GM19463 (cell line): Measurements from ENCODE around the gene VSTM2L.

Experiments used
- ATAC-seq: cut with Tn5 transposase; IDR thresholded peaks from one replicate; pipeline ENCODE4 v1.9.1; 2021; ENCODE audit warnings: mild to moderate bottlenecking, moderate library complexity; ENCODE audit not compliant: unreplicated experiment

Gene VSTM2L

DNA sequence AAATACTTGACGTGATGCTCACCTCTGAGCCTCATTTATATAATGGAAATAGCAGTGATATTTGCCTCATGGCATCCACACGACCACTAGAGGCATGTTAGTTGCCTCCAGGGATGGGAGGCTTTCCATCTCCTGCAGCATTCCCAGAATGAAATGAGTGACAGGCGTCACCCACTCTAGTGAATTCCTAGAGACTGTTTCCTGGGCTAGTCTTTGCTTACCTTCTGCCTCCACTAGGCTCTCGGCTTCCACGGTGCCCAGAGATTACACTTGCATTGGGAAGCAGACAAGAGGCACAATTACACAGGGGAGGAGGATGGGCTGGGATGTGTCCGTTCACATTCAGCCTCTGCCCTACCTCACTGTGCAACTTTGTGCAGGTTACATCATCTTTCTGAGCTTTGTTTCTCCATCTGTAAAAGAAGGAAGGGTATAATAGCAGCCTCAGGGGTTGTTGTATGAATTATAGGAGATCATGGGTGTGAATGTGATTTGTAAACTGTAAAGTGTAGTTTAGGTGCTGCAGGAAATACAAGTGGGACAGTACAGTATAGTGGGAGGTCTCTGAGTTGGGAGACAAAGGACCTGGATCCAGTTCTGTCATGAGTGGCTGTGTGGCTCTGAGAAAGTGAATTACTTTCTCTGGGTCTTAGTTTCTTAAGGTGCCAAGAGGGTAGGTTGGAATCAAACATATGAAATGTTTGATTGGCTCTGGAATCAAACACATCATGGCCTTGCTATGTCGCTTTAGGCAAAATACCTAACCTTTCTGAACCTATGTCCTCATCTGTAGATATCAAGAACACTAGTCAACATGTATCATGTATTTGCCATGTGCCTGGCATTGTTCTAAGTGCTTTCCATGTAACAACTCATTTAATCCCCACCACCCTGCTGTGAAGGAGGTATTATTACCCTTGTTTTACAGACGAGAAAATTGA is 3.6 kb upstream of the VSTM2L start:
- ATAC-seq, result no peak

DNA sequence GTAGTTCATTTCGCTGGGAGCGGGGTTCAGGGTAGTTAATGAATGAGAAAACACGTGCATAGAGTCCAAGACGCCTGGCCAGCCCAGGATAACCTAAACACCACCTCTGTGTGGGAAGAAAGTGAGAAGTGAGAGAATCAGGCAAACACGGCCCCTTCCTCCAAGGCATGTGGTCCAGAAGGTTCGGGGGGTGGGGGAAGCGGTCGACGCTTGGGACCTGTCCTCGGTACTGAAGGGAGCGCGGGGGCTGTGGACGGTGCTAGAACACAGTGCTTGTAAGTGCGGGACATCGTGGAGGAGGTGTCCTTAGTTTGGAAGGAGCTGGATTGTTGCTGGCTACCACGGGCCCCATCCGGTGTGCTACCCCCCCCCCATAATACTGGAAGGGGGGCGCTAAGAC is 1.7 kb upstream of the VSTM2L start:
- no peak for ATAC-seq

DNA sequence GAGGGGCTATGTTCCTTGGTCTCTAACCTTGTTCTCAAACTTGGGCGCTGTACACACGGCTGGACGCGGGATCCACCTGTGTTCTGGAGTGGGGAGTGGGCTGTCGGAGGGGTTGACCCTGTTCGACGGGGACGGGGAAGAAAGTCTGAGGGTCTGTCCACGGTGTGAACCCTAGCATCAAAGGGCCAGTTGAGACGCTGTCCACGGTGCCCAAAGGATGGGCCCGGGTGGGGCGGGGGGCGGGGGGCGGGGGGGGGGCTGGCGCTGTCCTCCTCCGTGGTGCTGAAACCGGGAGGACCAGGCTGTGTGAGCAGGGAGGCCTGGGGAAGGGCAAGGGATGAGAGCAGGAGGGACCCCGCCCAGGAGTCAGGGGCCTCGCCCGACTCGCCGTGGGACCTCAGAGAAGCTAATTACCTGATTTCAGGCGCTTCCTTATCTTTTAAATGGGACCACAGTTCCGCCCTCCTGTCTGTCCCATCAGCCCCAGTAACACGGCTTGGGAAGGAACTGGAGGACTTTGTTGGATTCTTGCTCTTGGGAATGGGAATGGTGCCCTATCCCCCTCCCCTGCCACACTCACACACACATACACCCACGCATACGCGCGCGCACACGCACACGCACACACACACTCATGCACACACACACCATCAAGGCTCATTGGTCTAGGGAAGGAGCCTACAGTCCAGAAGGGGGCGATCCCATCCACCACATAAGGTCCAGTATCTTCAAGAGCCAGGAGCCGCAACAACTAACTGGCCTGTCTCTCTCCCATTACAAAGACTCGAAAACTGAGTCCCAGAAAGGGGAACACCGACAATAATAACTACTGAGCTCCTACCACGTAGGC is 1.0 kb upstream of the VSTM2L start:
- ATAC-seq, result no peak

DNA sequence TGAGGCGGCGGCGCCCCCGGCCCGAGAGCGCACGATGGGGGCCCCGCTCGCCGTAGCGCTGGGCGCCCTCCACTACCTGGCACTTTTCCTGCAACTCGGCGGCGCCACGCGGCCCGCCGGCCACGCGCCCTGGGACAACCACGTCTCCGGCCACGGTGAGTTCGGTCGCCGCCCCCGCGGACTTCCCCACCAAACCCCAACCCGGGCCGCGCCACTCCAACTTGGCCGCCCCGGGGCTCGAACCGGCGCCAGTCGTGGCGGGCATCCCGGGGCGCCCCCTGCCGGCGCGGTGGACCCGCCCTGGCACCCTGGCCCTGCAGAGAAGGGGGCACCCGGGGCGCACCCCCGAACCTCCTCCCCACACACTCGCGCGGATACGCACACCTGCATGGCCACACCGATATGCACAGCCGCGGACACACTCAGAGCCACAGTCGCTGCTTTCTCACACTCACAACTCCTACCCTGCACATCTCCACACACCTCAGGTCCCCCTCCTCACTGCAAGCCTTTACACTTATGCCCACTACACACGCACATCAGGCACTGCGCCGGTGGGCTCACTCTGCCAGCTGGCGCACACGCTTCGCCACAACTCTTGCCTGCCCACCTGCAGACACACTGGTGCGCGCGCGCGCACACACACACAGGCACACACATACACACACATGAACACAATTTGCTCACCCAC is 535 bp downstream of the VSTM2L start:
- ATAC-seq, result no peak

DNA sequence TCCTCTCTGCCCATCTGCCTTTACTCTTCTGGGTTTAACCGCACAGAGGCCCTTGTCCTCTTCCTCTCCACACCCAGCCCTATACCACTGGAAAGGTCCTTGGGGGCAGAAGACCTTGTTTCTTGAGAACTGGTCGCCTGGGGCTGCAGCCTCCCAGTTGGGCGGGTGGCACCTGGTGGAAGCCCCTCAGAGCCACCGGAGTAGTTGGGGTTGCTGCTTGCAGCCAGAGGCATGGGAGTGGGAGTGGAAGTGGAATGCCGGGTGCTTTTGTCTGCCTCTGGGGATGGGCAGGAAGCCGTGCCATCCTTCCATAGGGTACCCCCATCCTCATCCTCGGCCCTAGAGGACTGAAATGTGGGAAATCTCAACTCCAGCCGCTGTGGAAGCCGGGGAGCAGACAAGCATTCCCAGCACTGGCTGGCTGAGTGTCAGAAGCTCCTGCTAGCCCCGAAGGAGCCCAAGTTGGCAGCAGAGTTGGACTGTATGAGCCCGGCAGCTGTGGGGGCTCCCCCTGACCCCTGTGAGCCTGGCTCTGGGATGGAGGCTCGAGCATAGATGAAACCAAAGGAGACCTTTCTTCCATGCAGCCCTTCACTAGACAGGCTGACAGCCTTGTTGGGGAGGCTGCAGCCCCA is 1.2 kb downstream of the VSTM2L start:
- ATAC-seq, result no peak

DNA sequence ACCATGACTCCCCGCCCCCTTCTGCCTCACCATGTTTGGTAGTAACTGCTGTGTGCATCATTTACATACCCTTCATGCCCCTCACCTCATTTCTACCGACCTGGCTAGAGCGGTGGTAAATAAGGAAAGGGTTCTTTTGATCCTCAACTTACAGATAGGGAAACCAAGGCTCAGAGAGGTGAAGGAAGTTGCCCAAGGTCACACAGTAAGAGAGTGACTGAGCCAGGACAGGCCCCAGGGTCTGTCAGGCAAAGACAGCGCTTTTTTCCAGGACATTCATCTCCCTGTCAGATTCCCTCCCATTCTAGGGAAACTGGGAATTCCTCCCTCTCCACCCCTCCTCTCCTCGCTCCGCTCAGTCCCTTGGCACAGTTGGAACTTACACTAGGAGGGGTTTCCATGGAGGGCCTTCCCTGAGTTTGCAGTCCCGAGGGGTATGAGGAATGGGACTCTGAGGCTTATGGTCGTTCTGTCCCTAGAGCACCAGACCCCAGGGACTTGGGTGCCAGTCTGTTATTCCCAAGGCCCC is 2.0 kb downstream of the VSTM2L start:
- ATAC-seq, result no peak

DNA sequence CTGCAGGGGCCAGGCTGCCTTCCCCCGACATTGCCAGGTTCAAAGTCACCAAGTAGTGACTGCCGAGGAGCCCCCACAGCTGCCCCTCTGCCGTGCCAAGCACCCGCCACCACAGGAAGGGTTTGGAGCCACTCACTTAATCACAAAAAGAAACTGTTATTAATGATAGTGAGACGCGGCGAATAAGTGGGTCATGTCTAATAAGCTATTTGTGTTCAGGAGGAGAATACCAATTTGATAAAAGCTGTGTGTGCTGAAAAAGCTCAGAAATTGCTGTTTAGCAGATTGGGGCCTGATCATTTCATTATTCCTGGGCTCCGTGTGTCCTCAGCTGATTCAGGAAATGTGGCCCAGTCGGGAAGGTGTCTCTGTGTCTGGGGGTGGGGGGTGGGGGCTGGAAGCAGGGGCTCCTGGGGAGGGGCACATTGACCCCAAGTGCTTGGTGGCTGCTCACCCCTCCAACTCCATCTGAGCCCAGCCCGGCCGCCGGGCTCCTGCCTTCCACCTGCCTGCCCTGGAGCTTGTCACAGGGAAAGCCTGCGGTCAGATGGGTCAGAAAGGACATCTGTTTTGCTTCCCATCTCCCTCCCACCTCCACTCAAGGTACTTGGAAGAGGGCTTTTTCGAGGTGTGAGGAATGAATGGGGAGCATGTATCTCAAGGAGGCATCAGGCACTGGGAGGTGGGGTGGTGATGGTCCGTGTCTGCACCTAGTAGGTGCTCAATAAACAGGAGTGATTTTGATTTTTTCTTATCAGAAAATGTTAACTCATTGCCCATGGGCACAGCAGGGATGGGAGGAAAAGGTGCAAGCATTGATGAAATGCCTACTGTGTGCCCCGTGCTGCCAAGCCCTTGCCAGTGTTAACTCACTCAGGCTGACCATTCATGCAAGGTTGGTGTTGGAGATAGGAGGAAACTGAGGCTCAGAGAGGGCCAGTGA is 3.0 kb downstream of the VSTM2L start:
- ATAC-seq, result no peak

DNA sequence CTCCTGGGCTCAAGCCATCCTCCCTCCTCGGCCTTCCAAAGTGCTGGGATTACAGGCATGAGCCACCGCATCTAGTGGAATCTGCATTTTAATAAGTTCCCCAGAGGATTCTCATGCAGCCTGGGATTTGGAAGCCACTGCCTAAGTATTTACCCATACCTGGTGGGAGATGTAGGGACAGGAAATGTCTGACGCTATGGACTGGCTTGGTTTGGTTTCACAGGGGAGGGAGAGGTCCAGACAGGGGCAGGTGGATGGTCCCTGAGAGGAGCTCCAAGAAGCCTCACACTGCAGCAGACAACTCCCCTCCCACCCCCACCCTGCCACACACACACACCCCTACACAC is 4.4 kb downstream of the VSTM2L start:
- ATAC-seq, result no peak

DNA sequence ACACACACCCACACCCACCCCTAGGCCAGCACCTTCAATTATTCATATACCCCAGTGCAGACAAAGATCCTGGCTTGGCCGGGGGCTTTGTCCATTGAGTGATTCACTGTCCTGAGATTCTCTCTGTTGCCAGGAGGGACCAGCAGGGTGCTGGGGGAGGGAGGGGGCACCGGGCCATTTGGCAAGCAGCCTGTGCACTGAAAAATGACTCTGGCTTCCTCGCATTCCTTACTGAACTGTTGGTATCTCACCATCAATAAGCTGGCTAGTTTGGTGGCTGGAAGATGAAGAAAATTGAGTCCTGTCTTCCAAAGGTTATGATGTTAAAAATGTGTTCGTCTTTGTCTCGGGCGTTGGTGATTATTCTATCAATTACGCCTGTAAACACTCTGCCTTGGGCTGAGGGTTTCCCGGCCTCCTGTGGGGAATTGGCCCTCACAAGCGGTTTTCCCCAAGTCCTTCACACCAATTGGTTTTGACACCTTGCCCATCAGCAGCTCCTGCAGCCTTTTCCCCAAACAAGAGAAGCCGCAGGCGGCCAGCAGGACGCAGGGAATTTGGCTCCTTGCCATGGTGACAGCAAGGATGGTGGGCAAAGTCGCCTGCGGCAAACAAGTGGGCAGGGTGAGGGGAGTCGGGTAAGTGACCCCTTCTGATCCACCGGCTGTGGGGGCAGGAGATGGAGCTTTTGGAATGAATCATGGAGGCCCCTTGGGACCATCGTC is 4.9 kb downstream of the VSTM2L start:
- no peak for ATAC-seq

DNA sequence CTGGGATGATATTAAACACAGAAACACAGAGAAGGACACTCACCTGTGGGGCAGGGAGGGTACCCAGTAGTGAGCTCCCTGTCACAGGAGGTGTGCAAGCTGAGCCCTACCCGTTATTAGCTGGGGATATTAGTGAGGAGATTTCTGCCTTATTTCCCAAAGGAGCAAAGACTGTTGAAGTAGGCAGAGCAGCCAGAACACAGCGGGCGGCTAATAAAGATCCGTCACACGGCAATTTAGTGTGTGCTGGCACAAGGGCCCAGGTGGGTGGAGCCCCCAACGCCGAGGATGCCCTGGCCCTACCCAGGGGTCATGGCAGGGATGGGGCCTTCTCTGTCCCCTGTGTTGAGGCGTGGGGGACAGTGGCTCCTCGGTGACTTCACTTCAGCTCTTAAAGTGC is 8.3 kb downstream of the VSTM2L start:
- no peak for ATAC-seq

DNA sequence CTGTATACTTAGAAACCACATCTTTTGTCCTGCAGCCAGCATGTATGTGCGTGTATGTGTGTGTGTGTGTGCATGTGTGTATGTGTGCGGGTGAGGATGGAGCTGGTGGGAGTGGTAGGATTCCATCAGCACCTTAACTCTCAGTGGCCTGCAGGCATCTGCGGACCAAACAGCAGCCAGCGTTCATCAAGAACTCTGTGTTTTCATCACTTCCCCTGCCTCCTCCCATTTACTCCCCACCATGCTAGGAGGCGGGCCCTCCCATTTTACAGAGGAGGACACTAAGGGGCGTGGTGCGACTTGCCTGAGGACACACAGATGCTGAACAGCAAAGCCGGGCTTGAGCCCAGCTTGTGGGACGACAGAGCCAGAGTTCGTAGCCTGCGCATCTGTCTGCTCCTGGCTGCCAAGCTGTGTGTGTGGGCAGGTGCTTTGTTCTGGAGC is 8.9 kb downstream of the VSTM2L start:
- ATAC-seq, result no peak

DNA sequence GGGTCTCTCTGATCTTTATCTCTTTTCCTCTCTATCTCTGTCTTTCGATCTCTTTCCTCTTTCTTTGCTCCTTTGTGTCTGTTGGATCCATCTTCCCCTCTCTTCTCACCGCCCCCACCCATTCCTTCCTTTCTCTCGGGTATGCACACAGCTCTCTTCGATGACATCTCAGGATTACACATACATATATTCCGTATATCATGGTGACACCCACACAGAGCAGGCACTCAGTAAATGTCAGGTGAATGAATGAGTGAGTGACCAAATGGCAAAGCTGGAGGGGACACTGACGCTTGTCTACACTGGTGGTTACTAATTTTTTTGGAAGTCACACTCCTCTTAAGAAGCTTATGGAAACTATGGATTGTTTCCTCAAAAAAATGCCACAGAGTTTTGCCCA is 9.9 kb downstream of the VSTM2L start:
- no peak for ATAC-seq

DNA sequence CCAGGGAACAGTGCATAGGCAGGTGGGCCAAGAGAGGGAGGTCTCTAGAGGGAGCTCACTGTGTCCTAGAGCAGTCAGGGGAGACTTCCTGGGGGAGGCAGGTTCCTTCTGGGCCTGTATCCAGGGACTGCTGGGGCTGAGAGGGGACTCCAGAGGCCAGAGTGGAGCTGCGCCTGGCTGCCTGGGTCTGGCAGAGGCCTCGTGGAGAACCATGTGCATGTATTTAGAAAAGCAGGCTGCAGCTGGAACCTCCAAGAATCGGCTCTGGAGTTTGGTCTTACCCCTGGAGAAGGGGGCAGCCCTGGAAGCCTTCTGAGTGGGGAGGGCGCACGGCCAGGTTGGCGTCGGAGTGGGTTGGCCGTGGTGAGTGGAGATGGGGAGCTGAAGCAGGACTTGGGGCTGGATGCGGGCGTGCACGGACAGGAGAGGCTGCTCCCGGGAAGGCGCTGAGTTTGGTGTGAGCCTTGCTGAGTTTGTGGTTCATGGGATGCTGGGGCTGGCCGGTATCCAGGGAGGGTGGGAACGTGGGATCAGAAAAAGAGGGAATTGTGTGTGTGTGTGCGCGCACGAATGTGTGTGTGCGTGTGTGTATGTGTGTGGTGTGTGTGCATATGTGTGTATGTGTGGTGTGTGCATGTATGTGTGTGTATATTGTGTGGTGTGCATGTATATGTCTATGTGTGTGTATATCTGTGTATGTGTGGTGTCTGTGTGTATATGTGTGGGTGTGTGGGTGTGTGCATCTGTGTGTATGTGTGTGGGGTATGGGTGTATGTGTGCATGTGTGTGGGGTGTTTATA is 10.8 kb downstream of the VSTM2L start:
- ATAC-seq, result no peak

DNA sequence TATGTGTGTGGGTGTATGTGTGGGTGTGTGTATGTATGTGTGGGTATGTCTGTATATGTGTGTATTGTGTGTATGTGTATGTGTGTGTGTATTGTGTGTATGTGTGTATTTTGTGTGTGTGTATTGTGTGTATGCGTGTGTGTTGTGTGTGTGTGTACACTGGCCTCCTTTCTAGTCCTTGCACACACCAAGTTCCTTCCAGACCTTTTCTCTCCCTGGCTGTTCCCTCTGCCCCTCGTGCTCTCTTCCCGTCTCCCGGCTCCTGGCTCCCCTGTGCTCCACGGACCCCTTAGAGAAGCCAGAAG is 11.4 kb downstream of the VSTM2L start:
- ATAC-seq, result no peak

DNA sequence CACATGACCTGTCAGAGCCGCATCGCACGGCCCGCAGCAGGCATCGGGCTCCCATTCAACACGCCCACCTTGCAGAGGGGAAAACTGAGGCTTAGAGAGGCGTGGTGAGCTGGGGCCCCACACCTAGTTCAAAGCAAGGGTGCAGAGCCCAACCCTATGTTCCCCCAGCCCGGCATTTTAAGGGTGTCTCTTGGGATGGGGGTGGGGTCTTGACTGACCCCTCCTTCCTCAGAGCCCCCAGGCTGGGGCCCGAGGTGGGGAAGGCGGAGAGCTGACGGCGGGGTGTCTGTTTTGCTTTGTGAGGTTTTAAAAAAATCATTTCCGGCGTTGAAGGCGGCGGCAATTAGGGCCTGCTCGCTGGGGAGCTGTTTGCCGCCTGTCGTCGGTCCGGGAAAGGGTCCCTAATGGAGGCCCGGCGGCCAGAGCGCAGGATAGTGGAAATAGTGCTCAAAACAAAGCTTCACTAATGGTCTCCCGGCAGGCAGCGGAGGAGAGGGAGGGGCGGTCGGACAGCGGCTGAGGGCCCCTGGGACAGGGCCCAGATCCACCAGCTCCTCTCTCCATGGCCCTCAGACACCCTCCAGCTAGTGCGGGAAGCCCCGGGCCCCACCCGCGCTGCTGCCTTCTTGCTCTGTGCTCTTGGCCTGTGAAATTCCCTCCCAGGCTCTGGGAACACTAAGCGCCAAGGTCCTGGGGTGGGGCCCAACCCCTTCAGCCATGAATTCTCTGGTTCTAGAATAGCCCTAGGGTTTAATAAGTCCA is 11.9 kb downstream of the VSTM2L start:
- ATAC-seq, result no peak

DNA sequence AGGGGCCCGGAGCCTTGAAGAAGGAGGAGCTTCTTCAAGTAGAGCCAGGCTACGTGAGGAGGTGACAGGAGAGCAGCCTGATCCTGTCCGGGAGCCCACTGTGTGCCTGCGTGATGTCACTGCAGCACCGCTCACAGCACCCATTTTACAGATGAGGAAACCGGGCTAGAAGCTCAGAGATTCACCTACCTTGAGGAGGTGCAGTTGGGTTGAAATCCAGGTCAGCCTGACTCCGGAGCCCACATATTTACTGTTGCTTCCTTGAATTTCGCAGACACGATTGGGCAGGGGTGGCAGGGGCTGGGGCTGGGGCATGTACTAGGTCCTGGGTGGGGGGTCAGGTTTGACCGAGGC is 12.5 kb downstream of the VSTM2L start:
- no peak for ATAC-seq

DNA sequence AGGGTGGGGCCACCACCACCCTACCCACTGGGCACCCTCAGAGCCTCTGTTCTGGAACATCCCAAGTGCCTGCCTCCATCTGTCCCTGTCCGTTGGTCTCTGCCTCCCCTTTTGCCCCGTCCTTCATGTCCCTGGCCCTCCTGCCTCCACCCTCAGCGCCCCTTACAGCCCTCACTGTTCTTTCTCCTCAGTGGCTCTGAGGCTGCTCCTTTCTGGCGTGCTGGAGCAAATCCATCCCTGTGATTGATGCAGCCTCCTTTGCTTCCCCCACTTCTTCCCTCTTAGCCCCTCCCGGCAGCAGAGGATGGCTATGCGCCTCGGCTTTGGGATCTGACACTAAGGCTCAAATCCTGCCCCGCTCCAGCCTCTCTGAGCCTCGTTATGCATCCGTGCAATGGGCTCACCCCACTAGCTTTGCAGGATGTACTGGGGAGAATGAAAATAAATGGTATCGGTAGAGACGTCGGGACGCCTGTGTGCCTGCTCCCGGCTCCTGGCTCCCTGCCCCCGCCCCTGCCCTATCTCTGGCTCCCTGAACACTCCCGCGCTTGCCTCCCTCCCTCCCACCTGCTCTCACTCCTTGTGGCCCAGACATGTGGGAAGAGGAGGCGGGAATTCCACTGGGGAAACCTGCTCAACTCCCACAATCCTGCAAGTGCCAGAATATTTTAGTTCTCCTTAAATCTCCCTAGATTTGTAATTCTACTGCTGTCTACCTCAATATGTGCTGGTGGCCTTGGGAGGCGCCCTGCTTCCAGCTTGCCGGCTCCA is 13.1 kb downstream of the VSTM2L start:
- no peak for ATAC-seq
